ENCODE measurements around the gene SLC29A2.
A peak's percentile ranks its signal among the peaks of the same experiment; 100 is the strongest.

The SLC29A2 gene

GRCh38 chr11:66344550-66345315 is 26.8 kb downstream of the SLC29A2 start, which contains the start of gene BRMS1:
Gene BRMS1 (minus strand): TSS chr11:66345104. CDS start chr11:66342234, 2,870 bp downstream.
- peak; percentile 50 for TF ChIP-seq CTCF (conservative IDR thresholded peaks at IDR 0.05)
- H3K27ac ChIP-seq, result peak within 1 kb of the TSS; percentile 98

GRCh38 chr11:66343176-66343575 is 28.4 kb downstream of the SLC29A2 start:
- TF ChIP-seq CTCF (conservative IDR thresholded peaks at IDR 0.05), result no peak
- H3K27ac ChIP-seq, result peak overlapping the region; percentile 98

GRCh38 chr11:66341502-66342126 is 29.9 kb downstream of the SLC29A2 start:
- TF ChIP-seq CTCF (conservative IDR thresholded peaks at IDR 0.05), result no peak
- H3K27ac ChIP-seq, result no peak overlapping the region

GRCh38 chr11:66340596-66341501 is 30.7 kb downstream of the SLC29A2 start:
- H3K27ac ChIP-seq, result no peak overlapping the region
- no peak for TF ChIP-seq CTCF (conservative IDR thresholded peaks at IDR 0.05)

- H3K27ac ChIP-seq, result no peak overlapping the region
Observed at GRCh38 chr11:66339686-66340483, 31.7 kb downstream of the SLC29A2 start.

GRCh38 chr11:66339162-66339675 is 32.3 kb downstream of the SLC29A2 start:
- TF ChIP-seq CTCF (conservative IDR thresholded peaks at IDR 0.05), result no peak
- H3K27ac ChIP-seq, result no peak overlapping the region

More at GRCh38 chr11:66339686-66340483, 31.7 kb downstream of the SLC29A2 start:
- TF ChIP-seq CTCF (conservative IDR thresholded peaks at IDR 0.05), result no peak
